ENCODE results near the gene ZNF605. TPM values are rescaled to one million over a fixed set of nuclear protein-coding genes. Genes with fewer than 3 reads are reported as not detected.

Gene ZNF605
- total RNA-seq, 4 donors from 2014 or later = 7.9 to 20.6 (median 9.0) TPM

- peak in 1 of 2 donors; percentile 12 for DNase-seq (ENCODE audit: low spot score in 2 of 2)
- peak overlapping the region; percentile 88 to 96 (median 92) for H3K27ac ChIP-seq
- no peak for TF ChIP-seq POLR2A (IDR thresholded peaks at IDR 0.05)
- TF ChIP-seq CTCF (IDR thresholded peaks at IDR 0.05) = peak in 1 of 5 experiments; percentile 7
- TF ChIP-seq EP300 (IDR thresholded peaks at IDR 0.05) = no peak
- H3K9me3 ChIP-seq = peaks cover 0 to 58% (median 7%) of the 10 kb centered on the region in 4 donors
- peaks cover 0 to 39% (median 0%) of the 10 kb centered on the region in 3 donors for H3K36me3 ChIP-seq
- H3K27me3 ChIP-seq = no peaks in the 10 kb centered on the region
- peak overlapping the region; percentile 77 to 97 (median 82) for H3K4me3 ChIP-seq
- WGBS, 2 donors = 15 to 17% methylated on average over 32 to 34 of the region's 39 CpGs
- peaks cover 0 to 26% (median 5%) of the 10 kb centered on the region in 4 donors for H3K4me1 ChIP-seq
Observed at GRCh38 chr12:132955094-132956010, 754 bp downstream of the ZNF605 start.

- Histone ChIP-seq H3K27ac (peak overlapping the region in 2 of 4 donors; percentile 93 to 96), H3K4me1 (peaks cover 0 to 26% (median 5%) of the 10 kb centered on the region in 4 donors), H3K9me3 (peaks cover 0 to 58% (median 12%) of the 10 kb centered on the region in 4 donors), H3K4me3 (peak overlapping the region in 3 of 4 donors; percentile 77 to 84 (median 79)), H3K36me3 (peaks cover 0 to 42% (median 0%) of the 10 kb centered on the region in 3 donors), H3K27me3 (no peaks in the 10 kb centered on the region)
- no peak for TF ChIP-seq EP300 (IDR thresholded peaks at IDR 0.05)
- no peak for TF ChIP-seq POLR2A (IDR thresholded peaks at IDR 0.05)
- no peak for TF ChIP-seq CTCF (IDR thresholded peaks at IDR 0.05)
- DNase-seq (ENCODE audit: low spot score in 2 of 2) = no peak
- 85 to 90% methylated on average over 14 of the region's 14 CpGs for WGBS, 2 donors
Observed at GRCh38 chr12:132954471-132955048, 1.5 kb downstream of the ZNF605 start.

GRCh38 chr12:132953771-132954170 is 2.3 kb downstream of the ZNF605 start:
- H3K4me3 ChIP-seq = no peak overlapping the region
- no peak for DNase-seq (ENCODE audit: low spot score in 2 of 2)
- peaks cover 0 to 26% (median 5%) of the 10 kb centered on the region in 4 donors for H3K4me1 ChIP-seq
- 97 to 98% methylated on average over 7 of the region's 7 CpGs for WGBS, 2 donors
- H3K36me3 ChIP-seq = peaks cover 0 to 43% (median under 1%) of the 10 kb centered on the region in 3 donors
- H3K9me3 ChIP-seq = peaks cover 0 to 59% (median 15%) of the 10 kb centered on the region in 4 donors
- H3K27me3 ChIP-seq = no peaks in the 10 kb centered on the region
- H3K27ac ChIP-seq = no peak overlapping the region
- TF ChIP-seq EP300 (IDR thresholded peaks at IDR 0.05) = no peak
- TF ChIP-seq POLR2A (IDR thresholded peaks at IDR 0.05) = no peak
- TF ChIP-seq CTCF (IDR thresholded peaks at IDR 0.05) = no peak

- peaks cover 0 to 26% (median 5%) of the 10 kb centered on the region in 4 donors for H3K4me1 ChIP-seq
- H3K27me3 ChIP-seq = no peaks in the 10 kb centered on the region
- no peak overlapping the region for H3K4me3 ChIP-seq
- H3K27ac ChIP-seq = no peak overlapping the region
- peaks cover 0 to 44% (median 2%) of the 10 kb centered on the region in 3 donors for H3K36me3 ChIP-seq
- DNase-seq (ENCODE audit: low spot score in 2 of 2) = no peak
- TF ChIP-seq EP300 (IDR thresholded peaks at IDR 0.05) (no peak), POLR2A (IDR thresholded peaks at IDR 0.05) (no peak), CTCF (IDR thresholded peaks at IDR 0.05) (no peak)
- WGBS, 2 donors = 98 to 100% methylated on average over 2 of the region's 2 CpGs
- peaks cover 0 to 61% (median 19%) of the 10 kb centered on the region in 4 donors for H3K9me3 ChIP-seq
Observed at GRCh38 chr12:132953163-132953425, 3.0 kb downstream of the ZNF605 start.
